Endothelial cell of umbilical vein (primary cell): ENCODE data around the gene ETFA.

ENCODE experiments used
- EZH2 ChIP-seq: IDR thresholded peaks from 2 replicates; pipeline ENCODE4 v1.6.1; 2012; ENCODE audit warnings: borderline replicate concordance, low read depth, mild to moderate bottlenecking, moderate library complexity, low read length, inconsistent platforms; ENCODE audit not compliant: severe bottlenecking
- POLR2A ChIP-seq: IDR thresholded peaks from 2 replicates; pipeline ENCODE4 v1.6.1; 2012; ENCODE audit warnings: low read depth, mild to moderate bottlenecking, control low read depth, low read length
- POLR2AphosphoS5 ChIP-seq: IDR thresholded peaks from 2 replicates; pipeline ENCODE4 v1.6.1; 2012; ENCODE audit warnings: low read depth, mild to moderate bottlenecking, control low read depth, low read length, moderate library complexity; ENCODE audit not compliant: insufficient read depth
- TF ChIP-seq, protein P1 (sequence below), 2 donors: IDR thresholded peaks; 1 replicate in 1 of 2; 2 replicates in 1 of 2; pipeline ENCODE4 v1.5.1; 2011; ENCODE audit warnings: low read length in 2 of 2, mild to moderate bottlenecking in 2 of 2, moderate library complexity in 2 of 2, control low read depth in 1 of 2, inconsistent platforms in 1 of 2, low read depth in 1 of 2; ENCODE audit not compliant: insufficient read depth in 1 of 2; ENCODE audit errors: extremely low read depth in 1 of 2

DNA sequence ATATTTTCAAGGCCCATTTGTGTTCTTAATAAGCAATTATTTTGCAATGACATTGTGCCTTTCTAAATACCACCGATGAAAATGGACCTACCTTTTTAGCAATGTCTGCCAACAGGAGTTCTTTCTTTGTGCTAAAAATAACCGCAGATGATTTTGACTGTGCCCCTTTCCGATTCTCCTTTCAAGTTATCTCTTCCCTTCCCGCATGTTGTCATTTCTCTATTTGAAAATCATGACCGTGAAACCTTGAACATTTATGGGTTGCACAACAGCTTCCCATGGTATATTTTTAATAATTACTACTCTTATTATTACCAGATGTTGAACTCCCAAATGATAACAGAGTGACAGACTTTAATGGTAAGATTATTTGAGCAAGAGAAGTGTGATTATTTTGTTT lies 10.3 kb upstream of the ETFA start:
- TF ChIP-seq POLR2AphosphoS5 (no peak), POLR2A (no peak), EZH2 (no peak)
- TF ChIP-seq, protein P1, sequence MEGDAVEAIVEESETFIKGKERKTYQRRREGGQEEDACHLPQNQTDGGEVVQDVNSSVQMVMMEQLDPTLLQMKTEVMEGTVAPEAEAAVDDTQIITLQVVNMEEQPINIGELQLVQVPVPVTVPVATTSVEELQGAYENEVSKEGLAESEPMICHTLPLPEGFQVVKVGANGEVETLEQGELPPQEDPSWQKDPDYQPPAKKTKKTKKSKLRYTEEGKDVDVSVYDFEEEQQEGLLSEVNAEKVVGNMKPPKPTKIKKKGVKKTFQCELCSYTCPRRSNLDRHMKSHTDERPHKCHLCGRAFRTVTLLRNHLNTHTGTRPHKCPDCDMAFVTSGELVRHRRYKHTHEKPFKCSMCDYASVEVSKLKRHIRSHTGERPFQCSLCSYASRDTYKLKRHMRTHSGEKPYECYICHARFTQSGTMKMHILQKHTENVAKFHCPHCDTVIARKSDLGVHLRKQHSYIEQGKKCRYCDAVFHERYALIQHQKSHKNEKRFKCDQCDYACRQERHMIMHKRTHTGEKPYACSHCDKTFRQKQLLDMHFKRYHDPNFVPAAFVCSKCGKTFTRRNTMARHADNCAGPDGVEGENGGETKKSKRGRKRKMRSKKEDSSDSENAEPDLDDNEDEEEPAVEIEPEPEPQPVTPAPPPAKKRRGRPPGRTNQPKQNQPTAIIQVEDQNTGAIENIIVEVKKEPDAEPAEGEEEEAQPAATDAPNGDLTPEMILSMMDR (IDR thresholded peaks at IDR 0.05; ENCODE audit: extremely low read depth in 1 of 2, insufficient read depth in 1 of 2, low read depth in 1 of 2, low read length in 2 of 2): no peak
